Superior temporal gyrus (tissue), 1 donor: ENCODE data around the gene UBAP1.
"Not testable (repeated sequence)": the region's sequence is repeated elsewhere in the genome, so short reads cannot be mapped to it uniquely, and the experiment has no call there.

ENCODE experiments used
- DNase-seq: peaks from one replicate; pipeline ENCODE4 v3.0.0-alpha.2; 2016; ENCODE audit errors: extremely low spot score

The UBAP1 gene

GRCh38 chr9:34179213-34180136, 632 bp downstream of the UBAP1 start:
- DNase-seq = no peak

DNA sequence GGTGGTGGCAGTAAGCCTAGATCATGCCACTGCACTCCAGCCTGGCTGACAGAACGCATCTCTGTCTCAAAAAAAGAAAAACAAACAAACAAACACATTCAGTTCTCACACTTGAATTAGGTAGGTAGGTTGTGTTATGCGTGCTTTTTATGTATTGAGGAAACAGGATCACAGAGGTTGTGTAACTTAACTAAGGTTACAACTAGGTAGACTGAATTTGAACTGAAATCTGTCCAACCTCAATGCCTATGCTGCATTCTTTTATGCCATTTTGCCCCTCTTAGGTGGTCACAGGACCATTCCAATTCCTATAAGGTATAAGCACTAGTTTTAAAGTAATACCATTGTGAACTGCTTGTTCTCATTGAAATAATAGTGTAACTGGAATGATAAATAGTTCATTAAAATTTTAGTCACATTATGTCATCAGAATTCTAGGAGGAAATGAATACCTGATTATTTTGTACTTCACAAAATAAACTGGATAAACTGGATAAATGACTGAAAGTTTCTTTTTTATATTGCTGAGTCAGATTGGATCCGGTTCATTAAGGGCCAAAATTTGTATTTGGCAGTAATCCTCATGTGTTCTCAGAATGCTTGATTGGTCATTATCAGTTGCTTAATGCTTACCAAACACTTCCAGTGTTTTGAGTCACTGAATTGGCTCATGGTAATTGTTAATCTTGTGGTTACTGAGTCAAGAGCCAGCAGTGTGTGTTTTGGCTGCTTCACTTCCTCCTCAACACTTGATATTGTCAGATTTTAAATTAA, 7.1 kb downstream of the UBAP1 start:
- DNase-seq = no peak

DNA sequence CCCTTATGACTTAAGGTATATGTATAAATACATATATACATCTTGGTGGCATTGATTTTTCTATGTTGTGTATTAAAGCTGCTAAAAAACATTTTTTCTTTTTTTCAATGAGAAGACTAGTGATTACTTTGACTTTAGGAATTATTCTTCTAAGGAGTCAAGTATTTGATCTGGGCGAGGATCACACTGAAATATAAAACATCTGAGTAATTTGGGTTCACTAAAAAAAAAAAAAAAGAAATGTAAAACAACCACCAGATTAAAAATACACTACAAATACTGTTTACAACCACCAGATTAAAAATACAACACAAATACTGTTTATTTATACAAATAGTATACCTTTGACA, 9.0 kb downstream of the UBAP1 start:
- DNase-seq = no peak

- DNase-seq = no peak
Observed at GRCh38 chr9:34190996-34191892, 12.4 kb downstream of the UBAP1 start.

DNA sequence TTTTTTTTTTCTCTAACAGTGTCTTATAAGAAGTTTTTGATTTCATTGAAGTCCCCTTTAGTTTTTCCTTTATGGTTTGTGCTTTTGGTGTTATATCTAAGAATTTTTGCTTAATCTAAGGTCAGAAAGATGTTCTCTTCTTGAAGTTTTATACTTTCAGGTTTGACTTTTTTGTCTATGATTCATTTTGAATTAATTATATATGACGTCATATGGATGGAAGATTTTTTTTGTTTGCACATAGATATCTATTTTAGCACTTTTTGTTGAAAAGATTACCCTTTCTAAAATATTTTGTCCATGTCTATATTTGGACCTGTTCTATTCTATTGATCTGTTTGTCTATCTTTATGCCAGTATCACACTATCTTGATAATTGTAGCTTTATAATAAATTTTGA, 16.3 kb downstream of the UBAP1 start:
- DNase-seq = no peak

DNA sequence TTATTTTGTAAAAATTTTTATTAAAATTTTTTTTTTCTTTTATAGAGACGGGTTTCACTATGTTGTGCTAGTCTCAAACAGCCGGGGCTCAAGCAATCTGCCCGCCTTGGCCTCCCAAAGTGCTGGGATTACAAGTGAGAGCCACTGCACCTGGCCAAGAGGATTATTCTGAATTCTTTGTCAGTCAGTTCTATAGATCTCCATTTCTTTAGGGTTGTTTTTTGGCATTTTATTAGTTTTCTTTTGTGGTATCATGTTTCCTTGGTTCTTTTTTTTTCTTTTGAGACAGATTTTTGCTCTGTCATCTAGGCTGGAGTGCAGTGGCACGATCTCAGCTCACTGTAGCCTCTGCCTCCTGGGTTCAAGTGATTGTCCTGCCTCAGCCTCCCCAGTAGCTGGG, 18.4 kb downstream of the UBAP1 start:
- DNase-seq = not testable (repeated sequence)

GRCh38 chr9:34197756-34198711, 19.2 kb downstream of the UBAP1 start:
- no peak for DNase-seq

DNA sequence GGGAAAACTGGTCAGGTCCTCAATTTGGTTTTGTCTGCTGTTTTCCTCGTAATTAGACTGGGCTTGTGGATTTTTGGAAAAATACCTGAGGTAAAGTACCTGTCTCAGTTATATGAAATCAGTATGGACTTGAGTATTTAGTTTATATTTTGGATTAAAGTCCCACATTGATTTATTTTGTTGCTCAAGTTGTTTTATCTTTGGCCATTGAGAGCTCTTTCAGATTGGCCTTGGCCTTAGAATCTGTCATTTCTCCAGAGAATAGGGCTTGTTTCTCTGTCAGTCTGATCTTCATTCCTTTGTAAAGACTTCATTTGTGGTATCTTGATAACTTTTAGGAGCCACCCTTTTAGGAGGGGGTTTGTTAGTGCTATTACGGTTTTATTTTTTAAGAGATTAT, 21.2 kb downstream of the UBAP1 start:
- no peak for DNase-seq

- DNase-seq = no peak
Observed at GRCh38 chr9:34203275-34203991, 24.6 kb downstream of the UBAP1 start.

GRCh38 chr9:34203992-34204635, 25.3 kb downstream of the UBAP1 start:
- no peak for DNase-seq

GRCh38 chr9:34205102-34205501, 26.3 kb downstream of the UBAP1 start:
- no peak for DNase-seq

GRCh38 chr9:34206561-34206960, 27.7 kb downstream of the UBAP1 start:
- DNase-seq = no peak

DNA sequence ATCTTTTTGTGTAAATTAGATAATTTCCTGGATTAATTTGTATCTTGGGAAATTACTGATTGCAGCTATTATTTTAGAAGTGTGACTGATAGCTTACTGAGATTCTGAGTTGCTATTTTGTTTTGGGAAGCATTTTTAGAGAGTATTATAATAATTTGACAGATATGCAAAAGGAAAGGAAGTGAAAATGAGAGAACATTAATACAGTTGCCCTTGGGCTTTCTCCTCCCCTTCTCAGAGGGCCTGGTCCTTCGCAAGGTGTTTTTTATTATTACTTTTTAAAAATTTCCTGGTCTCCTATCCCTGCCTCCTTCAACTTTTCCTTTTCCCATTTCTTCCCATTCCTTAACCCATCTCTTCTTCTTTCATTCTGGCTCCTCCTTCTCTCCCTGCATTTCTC, 32.6 kb downstream of the UBAP1 start:
- no peak for DNase-seq

- DNase-seq = not testable (repeated sequence)
Observed at GRCh38 chr9:34214354-34215000, 35.6 kb downstream of the UBAP1 start.

- DNase-seq = no peak
Observed at GRCh38 chr9:34216325-34216724, 37.5 kb downstream of the UBAP1 start.

DNA sequence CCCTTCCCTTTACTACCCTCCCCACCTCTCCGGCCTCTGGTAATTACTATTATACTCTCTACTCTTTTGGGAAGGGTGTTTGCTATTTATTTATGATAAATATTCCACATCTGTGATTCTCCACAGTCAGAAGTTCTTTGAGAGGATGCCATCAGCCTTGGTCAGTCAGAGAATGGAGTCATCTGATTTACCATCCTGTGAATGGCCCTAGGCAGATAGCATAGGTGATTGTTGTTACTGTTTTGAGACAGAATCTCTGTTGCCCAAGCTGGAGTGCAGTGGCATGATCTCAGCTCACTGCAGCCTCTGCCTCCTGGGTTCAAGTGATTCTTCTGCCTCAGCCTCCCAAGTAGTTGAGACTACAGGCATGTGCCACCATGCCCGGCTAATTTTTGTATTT, 38.2 kb downstream of the UBAP1 start:
- DNase-seq = not testable (repeated sequence)

GRCh38 chr9:34218446-34218845, 39.6 kb downstream of the UBAP1 start:
- DNase-seq = no peak

- no peak for DNase-seq
Observed at GRCh38 chr9:34219421-34219820, 40.6 kb downstream of the UBAP1 start.

GRCh38 chr9:34220218-34220617, 41.4 kb downstream of the UBAP1 start:
- no peak for DNase-seq
